ENCODE results near the gene LDLRAP1.
"Not testable (repeated sequence)": the region's sequence is repeated elsewhere in the genome, so short reads cannot be mapped to it uniquely, and the experiment has no call there.

- not testable (repeated sequence) for TF ChIP-seq MAX (IDR thresholded peaks at IDR 0.05); CTCF (IDR thresholded peaks at IDR 0.05 in 2 of 3, conservative IDR thresholded peaks at IDR 0.05 in 1 of 3; ENCODE audit: borderline replicate concordance in 1 of 3, insufficient read depth in 1 of 3, low read depth in 2 of 3, low read length in 2 of 3); POLR2A (IDR thresholded peaks at IDR 0.05; ENCODE audit: borderline replicate concordance, extremely low read depth, insufficient read depth, insufficient read length); RAD21 (IDR thresholded peaks at IDR 0.05; ENCODE audit: low read depth); EZH2 (IDR thresholded peaks at IDR 0.05); POLR2AphosphoS5 (IDR thresholded peaks at IDR 0.05; ENCODE audit: low read depth, low read length); TCF7L2 (IDR thresholded peaks at IDR 0.05; ENCODE audit: borderline replicate concordance, extremely low read depth, insufficient read depth, insufficient read length); SP1 (IDR thresholded peaks at IDR 0.05; ENCODE audit: low read depth); CEBPB (IDR thresholded peaks at IDR 0.05; ENCODE audit: low read depth); SIN3A (IDR thresholded peaks at IDR 0.05; ENCODE audit: low read depth)
- TF ChIP-seq, protein P1, sequence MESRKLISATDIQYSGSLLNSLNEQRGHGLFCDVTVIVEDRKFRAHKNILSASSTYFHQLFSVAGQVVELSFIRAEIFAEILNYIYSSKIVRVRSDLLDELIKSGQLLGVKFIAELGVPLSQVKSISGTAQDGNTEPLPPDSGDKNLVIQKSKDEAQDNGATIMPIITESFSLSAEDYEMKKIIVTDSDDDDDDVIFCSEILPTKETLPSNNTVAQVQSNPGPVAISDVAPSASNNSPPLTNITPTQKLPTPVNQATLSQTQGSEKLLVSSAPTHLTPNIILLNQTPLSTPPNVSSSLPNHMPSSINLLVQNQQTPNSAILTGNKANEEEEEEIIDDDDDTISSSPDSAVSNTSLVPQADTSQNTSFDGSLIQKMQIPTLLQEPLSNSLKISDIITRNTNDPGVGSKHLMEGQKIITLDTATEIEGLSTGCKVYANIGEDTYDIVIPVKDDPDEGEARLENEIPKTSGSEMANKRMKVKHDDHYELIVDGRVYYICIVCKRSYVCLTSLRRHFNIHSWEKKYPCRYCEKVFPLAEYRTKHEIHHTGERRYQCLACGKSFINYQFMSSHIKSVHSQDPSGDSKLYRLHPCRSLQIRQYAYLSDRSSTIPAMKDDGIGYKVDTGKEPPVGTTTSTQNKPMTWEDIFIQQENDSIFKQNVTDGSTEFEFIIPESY (IDR thresholded peaks at IDR 0.05; ENCODE audit: extremely low read depth, insufficient replicate concordance, low read length): not testable (repeated sequence)
- TF ChIP-seq, protein P2, sequence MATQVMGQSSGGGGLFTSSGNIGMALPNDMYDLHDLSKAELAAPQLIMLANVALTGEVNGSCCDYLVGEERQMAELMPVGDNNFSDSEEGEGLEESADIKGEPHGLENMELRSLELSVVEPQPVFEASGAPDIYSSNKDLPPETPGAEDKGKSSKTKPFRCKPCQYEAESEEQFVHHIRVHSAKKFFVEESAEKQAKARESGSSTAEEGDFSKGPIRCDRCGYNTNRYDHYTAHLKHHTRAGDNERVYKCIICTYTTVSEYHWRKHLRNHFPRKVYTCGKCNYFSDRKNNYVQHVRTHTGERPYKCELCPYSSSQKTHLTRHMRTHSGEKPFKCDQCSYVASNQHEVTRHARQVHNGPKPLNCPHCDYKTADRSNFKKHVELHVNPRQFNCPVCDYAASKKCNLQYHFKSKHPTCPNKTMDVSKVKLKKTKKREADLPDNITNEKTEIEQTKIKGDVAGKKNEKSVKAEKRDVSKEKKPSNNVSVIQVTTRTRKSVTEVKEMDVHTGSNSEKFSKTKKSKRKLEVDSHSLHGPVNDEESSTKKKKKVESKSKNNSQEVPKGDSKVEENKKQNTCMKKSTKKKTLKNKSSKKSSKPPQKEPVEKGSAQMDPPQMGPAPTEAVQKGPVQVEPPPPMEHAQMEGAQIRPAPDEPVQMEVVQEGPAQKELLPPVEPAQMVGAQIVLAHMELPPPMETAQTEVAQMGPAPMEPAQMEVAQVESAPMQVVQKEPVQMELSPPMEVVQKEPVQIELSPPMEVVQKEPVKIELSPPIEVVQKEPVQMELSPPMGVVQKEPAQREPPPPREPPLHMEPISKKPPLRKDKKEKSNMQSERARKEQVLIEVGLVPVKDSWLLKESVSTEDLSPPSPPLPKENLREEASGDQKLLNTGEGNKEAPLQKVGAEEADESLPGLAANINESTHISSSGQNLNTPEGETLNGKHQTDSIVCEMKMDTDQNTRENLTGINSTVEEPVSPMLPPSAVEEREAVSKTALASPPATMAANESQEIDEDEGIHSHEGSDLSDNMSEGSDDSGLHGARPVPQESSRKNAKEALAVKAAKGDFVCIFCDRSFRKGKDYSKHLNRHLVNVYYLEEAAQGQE (IDR thresholded peaks at IDR 0.05; ENCODE audit: low read depth): not testable (repeated sequence)
- TF ChIP-seq, protein P3, sequence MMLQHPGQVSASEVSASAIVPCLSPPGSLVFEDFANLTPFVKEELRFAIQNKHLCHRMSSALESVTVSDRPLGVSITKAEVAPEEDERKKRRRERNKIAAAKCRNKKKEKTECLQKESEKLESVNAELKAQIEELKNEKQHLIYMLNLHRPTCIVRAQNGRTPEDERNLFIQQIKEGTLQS (IDR thresholded peaks at IDR 0.05): not testable (repeated sequence)
These were observed 57.7 kb downstream of the LDLRAP1 start for GRCh38 chr1:25600971-25601699.

All from HCT116 (cell line).